ENCODE results near the gene NELL1.
A peak's percentile ranks its signal among the peaks of the same experiment; 100 is the strongest.

NELL1 gene

GRCh38 chr11:20661445-20661844 is 7.9 kb upstream of the NELL1 start:
- H3K27ac ChIP-seq: no peak overlapping the region
- H4K20me1 ChIP-seq: no peaks in the 10 kb centered on the region
- H3K4me1 ChIP-seq: peaks cover 45% of the 10 kb centered on the region
- no peaks in the 10 kb centered on the region for H3K27me3 ChIP-seq
- H3K4me3 ChIP-seq: no peak overlapping the region
- TF ChIP-seq Cebpa-rat (IDR thresholded peaks at IDR 0.05): no peak
- H3K36me3 ChIP-seq: no peaks in the 10 kb centered on the region
- no peak overlapping the region for H3K9ac ChIP-seq
- peaks cover 9% of the 10 kb centered on the region for H3K9me3 ChIP-seq
- H3K4me2 ChIP-seq: peak overlapping the region; percentile 58

DNA sequence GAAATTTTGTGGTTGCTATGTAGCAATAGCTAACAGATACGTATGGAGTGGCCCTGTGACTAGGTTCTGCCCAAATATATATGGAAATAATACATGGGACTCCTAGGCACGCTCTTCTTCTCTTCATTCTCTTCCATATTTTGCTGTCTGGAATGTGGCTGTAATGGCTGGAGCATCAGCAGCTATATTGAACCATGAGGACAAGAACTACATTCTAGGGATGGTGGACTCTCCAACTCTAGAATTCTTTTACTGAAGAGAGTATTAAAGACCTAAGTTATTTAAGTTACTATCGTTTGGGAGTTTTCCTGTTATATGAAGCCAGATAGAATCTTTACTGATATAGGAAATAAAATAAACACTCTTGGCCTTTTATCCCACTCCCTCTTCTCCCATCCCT is 7.5 kb upstream of the NELL1 start:
- H3K27ac ChIP-seq: no peak overlapping the region
- H3K9ac ChIP-seq: no peak overlapping the region
- H3K36me3 ChIP-seq: no peaks in the 10 kb centered on the region
- H3K27me3 ChIP-seq: no peaks in the 10 kb centered on the region
- H3K4me2 ChIP-seq: peak overlapping the region; percentile 58
- no peaks in the 10 kb centered on the region for H4K20me1 ChIP-seq
- H3K9me3 ChIP-seq: peaks cover 10% of the 10 kb centered on the region
- no peak overlapping the region for H3K4me3 ChIP-seq
- peaks cover 41% of the 10 kb centered on the region for H3K4me1 ChIP-seq
- no peak for TF ChIP-seq Cebpa-rat (IDR thresholded peaks at IDR 0.05)

DNA sequence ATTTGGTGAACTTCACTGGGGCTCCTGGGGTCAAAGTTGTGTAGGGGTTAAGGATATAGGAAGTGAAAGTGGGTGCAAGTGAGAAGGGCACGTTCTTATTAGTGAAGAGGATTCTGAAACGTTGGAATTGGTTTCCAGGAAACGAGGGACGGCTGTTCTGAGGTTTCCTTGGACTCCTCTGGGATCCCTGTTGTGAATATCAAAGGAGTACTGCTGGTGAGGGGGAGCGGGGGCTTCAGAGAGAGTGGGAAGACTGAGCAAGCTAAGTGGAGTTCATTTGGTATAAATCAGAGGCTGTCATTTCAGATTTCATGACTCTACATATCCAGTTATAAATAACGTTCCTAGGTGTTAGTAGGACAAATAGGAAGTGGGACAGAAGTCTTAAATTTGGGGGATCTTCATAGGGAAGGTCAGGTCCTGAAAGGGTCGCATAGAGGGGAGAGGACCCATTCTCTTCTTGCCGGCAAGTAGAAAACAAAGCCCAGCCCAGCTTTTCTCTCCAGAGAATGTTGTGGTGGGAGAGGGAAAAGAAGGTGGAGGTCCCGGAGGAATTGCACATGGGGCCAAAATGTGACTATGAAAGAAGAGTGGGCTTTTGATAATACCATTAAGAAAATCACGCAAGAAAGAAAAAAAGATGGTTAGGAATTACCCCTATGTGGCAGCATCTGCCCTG is 1.1 kb upstream of the NELL1 start:
- Histone ChIP-seq H4K20me1 (peaks cover 14% of the 10 kb centered on the region; the same call in 1 of the 2 replicates), H3K27ac (no peak overlapping the region), H3K4me3 (peak overlapping the region; percentile 72), H3K4me2 (peak overlapping the region; percentile 98), H3K9ac (no peak overlapping the region), H3K9me3 (0 out of 2 replicates have a peak, but pooled peaks cover 8% of the 10 kb centered on the region), H3K36me3 (no peaks in the 10 kb centered on the region), H3K4me1 (peaks cover 47% of the 10 kb centered on the region), H3K27me3 (peaks cover 46% of the 10 kb centered on the region)
- TF ChIP-seq Cebpa-rat (IDR thresholded peaks at IDR 0.05): no peak

DNA sequence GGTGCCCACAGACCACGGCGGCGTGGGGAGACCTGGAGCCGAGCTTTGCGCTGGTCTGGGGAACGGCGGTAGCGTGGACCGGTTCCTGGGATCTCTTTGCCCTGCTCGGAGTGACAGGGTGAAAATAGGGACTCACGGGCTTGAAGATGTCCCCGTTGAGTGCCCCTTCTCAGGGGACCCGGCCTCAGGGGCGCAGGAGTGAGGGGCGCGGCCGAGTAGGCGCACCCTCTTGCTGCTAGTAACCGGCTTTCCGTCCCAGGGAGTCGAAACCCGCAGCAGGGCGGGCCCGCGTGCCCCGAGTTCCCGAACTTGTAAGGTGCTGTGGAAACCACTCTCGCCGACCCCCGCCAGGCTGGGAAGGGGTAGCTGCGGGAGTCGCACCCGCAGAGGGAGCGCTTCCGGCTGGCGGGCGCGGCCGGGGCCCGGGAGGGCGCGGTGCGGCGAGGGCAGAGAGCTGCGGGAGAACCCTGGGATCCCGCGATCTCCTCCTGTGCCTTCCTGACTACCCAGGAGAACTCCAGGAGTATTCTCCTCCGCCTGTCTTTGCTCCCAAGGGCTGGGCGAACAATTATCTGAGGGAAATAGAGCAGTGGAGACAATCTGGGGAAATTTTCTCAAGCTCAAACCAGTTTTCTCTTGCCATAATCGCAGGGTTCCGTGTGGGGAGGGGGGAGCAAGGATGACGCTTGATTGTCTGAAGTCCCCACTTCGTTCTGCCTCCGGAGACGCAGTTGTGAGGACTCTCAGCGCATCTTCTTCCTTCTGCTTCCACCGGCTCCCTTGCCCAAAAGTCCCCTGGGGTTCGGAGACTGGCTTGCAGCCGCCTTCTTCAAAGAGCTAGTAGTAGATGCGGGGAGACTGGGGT is 666 bp downstream of the NELL1 start:
- Histone ChIP-seq H3K9ac (peak overlapping the region; percentile 63), H3K27me3 (peaks cover 46% of the 10 kb centered on the region), H3K4me1 (peaks cover 47% of the 10 kb centered on the region), H3K4me3 (peak overlapping the region; percentile 72), H3K9me3 (0 out of 2 replicates have a peak, but pooled peaks cover 8% of the 10 kb centered on the region), H3K27ac (no peak overlapping the region), H3K4me2 (peak overlapping the region; percentile 98), H3K36me3 (0 out of 2 replicates have a peak, but pooled peaks cover under 1% of the 10 kb centered on the region), H4K20me1 (peaks cover 14% of the 10 kb centered on the region; the same call in 1 of the 2 replicates)
- TF ChIP-seq Cebpa-rat (IDR thresholded peaks at IDR 0.05): no peak

GRCh38 chr11:20670932-20671403 is 1.6 kb downstream of the NELL1 start:
- Histone ChIP-seq H3K9me3 (0 out of 2 replicates have a peak, but pooled peaks cover 8% of the 10 kb centered on the region), H3K4me1 (peaks cover 47% of the 10 kb centered on the region), H3K9ac (no peak overlapping the region; the same call in 1 of the 2 replicates), H3K4me2 (peak overlapping the region; percentile 98), H3K27me3 (peaks cover 46% of the 10 kb centered on the region), H4K20me1 (peaks cover 14% of the 10 kb centered on the region; the same call in 1 of the 2 replicates), H3K36me3 (0 out of 2 replicates have a peak, but pooled peaks cover 5% of the 10 kb centered on the region), H3K4me3 (peak overlapping the region; percentile 72), H3K27ac (no peak overlapping the region)
- no peak for TF ChIP-seq Cebpa-rat (IDR thresholded peaks at IDR 0.05)

GRCh38 chr11:20671856-20672546 is 2.6 kb downstream of the NELL1 start:
- Histone ChIP-seq H4K20me1 (peaks cover 14% of the 10 kb centered on the region; the same call in 1 of the 2 replicates), H3K36me3 (0 out of 2 replicates have a peak, but pooled peaks cover 5% of the 10 kb centered on the region), H3K4me2 (peak overlapping the region; percentile 98), H3K4me3 (0 out of 2 replicates have a peak overlapping the region, but pooled peaks have one; percentile 72), H3K9me3 (0 out of 2 replicates have a peak, but pooled peaks cover 5% of the 10 kb centered on the region), H3K27me3 (peaks cover 46% of the 10 kb centered on the region), H3K4me1 (peaks cover 47% of the 10 kb centered on the region), H3K27ac (no peak overlapping the region), H3K9ac (no peak overlapping the region)
- no peak for TF ChIP-seq Cebpa-rat (IDR thresholded peaks at IDR 0.05)

DNA sequence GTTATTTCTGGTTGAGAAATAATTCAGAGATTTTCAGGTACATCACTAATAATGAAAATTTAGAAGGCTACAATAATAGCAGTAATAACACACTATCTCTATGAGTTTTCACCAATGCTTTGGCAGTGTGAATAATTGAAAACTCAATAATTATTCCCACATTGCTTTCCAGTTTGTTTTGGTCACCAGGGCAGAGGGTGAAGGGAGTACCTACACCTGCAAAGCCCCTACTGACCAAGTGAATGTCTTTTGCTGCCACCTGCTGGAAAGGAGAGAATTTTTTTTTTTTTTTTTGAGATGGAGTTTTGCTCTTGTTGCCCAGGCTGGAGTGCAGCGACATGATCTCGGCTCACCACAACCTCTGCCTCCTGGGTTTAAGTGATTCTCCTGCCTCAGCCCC is 3.2 kb downstream of the NELL1 start:
- Histone ChIP-seq H3K9ac (no peak overlapping the region), H3K9me3 (no peaks in the 10 kb centered on the region), H3K27ac (no peak overlapping the region), H3K4me2 (peak overlapping the region; percentile 98; the same call in 1 of the 2 replicates), H3K4me1 (peaks cover 45% of the 10 kb centered on the region), H3K27me3 (peaks cover 43% of the 10 kb centered on the region), H3K36me3 (0 out of 2 replicates have a peak, but pooled peaks cover 5% of the 10 kb centered on the region), H4K20me1 (peaks cover 14% of the 10 kb centered on the region; the same call in 1 of the 2 replicates), H3K4me3 (no peak overlapping the region)
- no peak for TF ChIP-seq Cebpa-rat (IDR thresholded peaks at IDR 0.05)

DNA sequence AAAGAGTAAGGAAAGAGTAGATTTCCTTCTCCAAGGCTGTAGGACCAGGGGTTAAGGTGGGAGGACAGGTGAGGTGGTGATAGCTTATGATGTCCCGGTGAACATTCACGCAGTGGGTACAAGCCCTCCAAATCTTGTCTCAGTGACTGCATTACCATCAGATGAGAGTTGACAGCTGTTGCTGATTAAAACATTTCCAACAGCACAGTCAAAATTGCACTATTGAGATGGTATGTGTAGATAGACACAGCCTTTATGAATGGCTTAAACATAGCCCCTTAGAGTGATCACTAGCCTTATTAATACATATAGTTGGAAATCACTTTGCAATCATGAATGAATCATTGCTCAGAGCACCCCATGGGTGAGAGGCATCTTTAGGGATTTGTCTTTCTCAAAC is 7.3 kb downstream of the NELL1 start:
- no peaks in the 10 kb centered on the region; the same call in 1 of the 2 replicates for H3K9me3 ChIP-seq
- H3K4me3 ChIP-seq: no peak overlapping the region
- no peak overlapping the region for H3K27ac ChIP-seq
- H3K4me2 ChIP-seq: no peak overlapping the region
- H3K36me3 ChIP-seq: 0 out of 2 replicates have a peak, but pooled peaks cover 12% of the 10 kb centered on the region
- peaks cover 2% of the 10 kb centered on the region for H3K27me3 ChIP-seq
- no peaks in the 10 kb centered on the region for H4K20me1 ChIP-seq
- no peak overlapping the region for H3K9ac ChIP-seq
- H3K4me1 ChIP-seq: peaks cover 26% of the 10 kb centered on the region
- no peak for TF ChIP-seq Cebpa-rat (IDR thresholded peaks at IDR 0.05)

DNA sequence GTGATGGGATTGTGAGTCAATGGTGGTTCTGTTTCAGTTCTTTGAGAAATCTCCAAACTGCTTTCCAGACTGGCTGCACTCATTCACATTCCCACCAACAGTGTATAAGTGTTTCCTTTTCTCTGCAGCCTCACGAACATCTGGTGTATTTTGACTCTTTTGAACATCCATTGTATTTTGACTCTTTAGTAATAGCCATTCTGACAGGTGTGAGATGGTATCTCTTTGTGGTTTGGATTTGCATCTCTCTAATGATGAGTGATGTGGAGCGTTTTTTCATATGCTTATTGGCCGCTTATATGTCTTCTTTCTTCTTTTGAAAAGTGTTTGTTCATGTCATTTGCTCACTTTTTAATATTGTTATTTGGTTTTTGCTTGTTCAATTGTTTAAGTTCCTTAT is 19.4 kb downstream of the NELL1 start:
- no peaks in the 10 kb centered on the region for H3K27me3 ChIP-seq
- no peaks in the 10 kb centered on the region for H3K4me1 ChIP-seq
- no peak for TF ChIP-seq Cebpa-rat (IDR thresholded peaks at IDR 0.05)
- no peak overlapping the region for H3K4me2 ChIP-seq
- no peaks in the 10 kb centered on the region for H3K36me3 ChIP-seq
- no peak overlapping the region for H3K27ac ChIP-seq
- no peak overlapping the region for H3K9ac ChIP-seq
- H3K4me3 ChIP-seq: no peak overlapping the region
- H4K20me1 ChIP-seq: no peaks in the 10 kb centered on the region
- no peaks in the 10 kb centered on the region for H3K9me3 ChIP-seq
